Suprapubic skin (tissue), 4 donors: ENCODE results near the gene HECTD3. TPM values are rescaled to one million over a fixed set of nuclear protein-coding genes. Genes with fewer than 3 reads are reported as not detected.

Experiments used
- DNase-seq, 2 donors: peaks; one replicate each; pipeline ENCODE4 v3.0.0-alpha.2; 2019; ENCODE audit warnings: low spot score in 2 of 2
- H3K27ac ChIP-seq: fragments of 200-600 bp; sonication (generic); one replicate; pipeline ENCODE4 v1.5.1; 2019
- H3K27me3 ChIP-seq: fragments of 200-600 bp; sonication (generic); one replicate; pipeline ENCODE4 v1.5.1; 2019
- H3K36me3 ChIP-seq: fragments of 200-600 bp; sonication (generic); one replicate; pipeline ENCODE4 v1.5.1; 2019
- H3K4me1 ChIP-seq: fragments of 200-600 bp; sonication (generic); one replicate; pipeline ENCODE4 v1.5.1; 2019
- H3K4me3 ChIP-seq: fragments of 200-600 bp; sonication (generic); one replicate; pipeline ENCODE4 v1.5.1; 2019; ENCODE audit warnings: mild to moderate bottlenecking
- H3K9me3 ChIP-seq: fragments of 200-600 bp; sonication (generic); one replicate; pipeline ENCODE4 v1.5.1; 2019
- EP300 ChIP-seq: sonication (generic); formaldehyde crosslinking; IDR thresholded peaks from one replicate; pipeline ENCODE4 v1.6.1; 2017; ENCODE audit warnings: antibody characterized with exemption
- POLR2A ChIP-seq, 2 donors: fragments of 450-650 bp; IDR thresholded peaks; one replicate each; pipeline ENCODE4 v1.6.1; 2017; ENCODE audit warnings: antibody characterized with exemption in 2 of 2, mild to moderate bottlenecking in 2 of 2, moderate library complexity in 2 of 2
- POLR2AphosphoS5 ChIP-seq, 3 donors: sonication (generic); formaldehyde crosslinking; IDR thresholded peaks; one replicate each; pipeline ENCODE4 v1.6.1; 2017; ENCODE audit warnings: antibody characterized with exemption in 3 of 3
- WGBS: methylation state at CpG from one replicate; pipeline ENCODE4 v1.1.5; 2018; 5-methylcytosine and 5-hydroxymethylcytosine counted together
- total RNA-seq, 4 donors: library from RNA; depleted of rRNA; stranded (reverse); fragments of >200 nt; gene quantifications; one replicate each; pipeline ENCODE4 v1.1.0, GENCODE V29; 2016
- TF ChIP-seq, protein P1 (sequence below), 2 donors: fragments of 200-600 bp in 1 of 2; fragments of 450-650 bp in 1 of 2; sonication (generic) in 1 of 2; IDR thresholded peaks; one replicate each; pipeline ENCODE4 v1.5.1; 2016 to 2019; ENCODE audit warnings: antibody characterized with exemption in 2 of 2, mild to moderate bottlenecking in 1 of 2, moderate library complexity in 1 of 2

Gene HECTD3
- total RNA-seq, 4 donors from 2014 or later = 37.8 to 65.5 (median 56.8) TPM

DNA sequence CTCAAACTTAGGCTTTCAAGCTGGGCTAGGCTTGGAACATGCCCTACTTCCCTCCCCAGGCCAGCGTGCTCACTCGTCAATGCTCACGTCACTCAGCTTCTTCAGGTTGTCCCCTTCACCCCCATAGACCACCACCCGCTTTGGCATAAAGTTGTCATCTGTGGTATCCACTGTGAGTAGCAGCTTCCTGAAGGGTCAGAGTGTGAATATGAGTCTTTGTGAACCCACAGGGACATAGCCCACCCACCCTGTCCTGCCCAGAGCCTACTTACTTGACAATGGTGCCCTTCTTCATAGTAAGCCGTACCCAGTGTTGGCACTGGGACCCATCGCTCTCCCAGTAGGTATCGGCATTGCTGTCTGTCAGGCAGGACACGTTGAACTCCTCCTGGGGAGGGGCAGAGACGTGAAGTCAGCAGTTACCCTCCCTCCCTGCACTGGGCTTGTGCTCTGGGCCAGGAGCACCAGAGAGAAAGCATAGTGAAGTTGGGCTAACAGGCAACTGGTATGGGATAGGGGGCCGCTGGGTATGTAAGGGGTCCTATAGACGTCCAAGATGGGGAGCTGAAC lies 1.7 kb downstream of the HECTD3 start:
- WGBS = 87% methylated on average over 7 of the region's 11 CpGs
- TF ChIP-seq, protein P1, sequence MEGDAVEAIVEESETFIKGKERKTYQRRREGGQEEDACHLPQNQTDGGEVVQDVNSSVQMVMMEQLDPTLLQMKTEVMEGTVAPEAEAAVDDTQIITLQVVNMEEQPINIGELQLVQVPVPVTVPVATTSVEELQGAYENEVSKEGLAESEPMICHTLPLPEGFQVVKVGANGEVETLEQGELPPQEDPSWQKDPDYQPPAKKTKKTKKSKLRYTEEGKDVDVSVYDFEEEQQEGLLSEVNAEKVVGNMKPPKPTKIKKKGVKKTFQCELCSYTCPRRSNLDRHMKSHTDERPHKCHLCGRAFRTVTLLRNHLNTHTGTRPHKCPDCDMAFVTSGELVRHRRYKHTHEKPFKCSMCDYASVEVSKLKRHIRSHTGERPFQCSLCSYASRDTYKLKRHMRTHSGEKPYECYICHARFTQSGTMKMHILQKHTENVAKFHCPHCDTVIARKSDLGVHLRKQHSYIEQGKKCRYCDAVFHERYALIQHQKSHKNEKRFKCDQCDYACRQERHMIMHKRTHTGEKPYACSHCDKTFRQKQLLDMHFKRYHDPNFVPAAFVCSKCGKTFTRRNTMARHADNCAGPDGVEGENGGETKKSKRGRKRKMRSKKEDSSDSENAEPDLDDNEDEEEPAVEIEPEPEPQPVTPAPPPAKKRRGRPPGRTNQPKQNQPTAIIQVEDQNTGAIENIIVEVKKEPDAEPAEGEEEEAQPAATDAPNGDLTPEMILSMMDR (IDR thresholded peaks at IDR 0.05) = no peak
- TF ChIP-seq EP300 = no peak
- no peak for TF ChIP-seq POLR2AphosphoS5 (IDR thresholded peaks at IDR 0.05)
- no peak for TF ChIP-seq POLR2A (IDR thresholded peaks at IDR 0.05)
- DNase-seq = no peak
- peak overlapping the region; percentile 94 for H3K4me3 ChIP-seq
- no peak overlapping the region for H3K27ac ChIP-seq
- no peaks in the 10 kb centered on the region for H3K27me3 ChIP-seq
- H3K36me3 ChIP-seq = peaks cover 58% of the 10 kb centered on the region
- H3K9me3 ChIP-seq = no peaks in the 10 kb centered on the region
- H3K4me1 ChIP-seq = peaks cover 50% of the 10 kb centered on the region

DNA sequence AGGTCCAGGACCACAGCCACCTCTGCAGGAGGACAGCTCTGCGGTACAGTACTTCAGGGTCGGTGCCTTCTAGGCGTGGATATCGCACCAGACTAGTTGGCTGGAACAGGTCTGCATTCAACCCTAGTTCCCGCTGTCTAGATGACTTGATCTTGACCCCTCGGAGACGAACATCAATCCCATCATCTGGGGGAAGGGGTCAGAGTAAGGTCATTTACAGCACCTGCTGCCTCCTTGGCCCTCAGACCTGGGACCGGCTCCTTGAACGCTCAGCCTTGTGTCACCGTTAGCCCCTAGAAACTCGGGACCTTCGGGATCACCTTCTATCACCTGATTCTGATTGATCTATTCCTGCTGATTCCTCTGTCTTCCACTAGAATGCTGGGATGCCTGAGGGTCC lies 2.6 kb downstream of the HECTD3 start:
- peaks cover 63% of the 10 kb centered on the region for H3K36me3 ChIP-seq
- 95% methylated on average over 5 of the region's 12 CpGs for WGBS
- H3K4me1 ChIP-seq = peaks cover 42% of the 10 kb centered on the region
- H3K9me3 ChIP-seq = no peaks in the 10 kb centered on the region
- H3K27me3 ChIP-seq = no peaks in the 10 kb centered on the region
- H3K27ac ChIP-seq = no peak overlapping the region
- DNase-seq = no peak
- no peak overlapping the region for H3K4me3 ChIP-seq
- no peak for TF ChIP-seq POLR2AphosphoS5 (IDR thresholded peaks at IDR 0.05)
- TF ChIP-seq, protein P1 (IDR thresholded peaks at IDR 0.05) = no peak
- no peak for TF ChIP-seq POLR2A (IDR thresholded peaks at IDR 0.05)
- no peak for TF ChIP-seq EP300

DNA sequence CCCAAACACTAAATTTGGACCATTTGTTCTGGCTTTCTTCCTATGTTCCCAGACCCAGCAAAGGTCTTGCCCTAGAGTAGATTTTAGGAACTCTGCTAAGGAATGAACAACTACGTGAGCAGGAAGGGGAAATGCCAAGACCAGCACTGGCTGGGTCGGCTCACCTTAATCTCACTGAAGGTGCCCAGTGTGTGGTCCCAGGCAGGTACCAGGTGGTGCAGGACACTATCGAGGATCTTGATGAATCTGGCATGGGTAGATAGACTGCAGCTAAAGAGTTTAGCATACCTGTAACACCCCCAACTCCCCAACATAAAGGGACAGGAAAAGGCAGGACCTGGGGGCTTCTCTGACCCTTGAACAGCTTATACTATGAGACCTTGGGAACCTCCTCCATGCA lies 3.0 kb downstream of the HECTD3 start:
- Histone ChIP-seq H3K36me3 (peaks cover 66% of the 10 kb centered on the region), H3K4me3 (no peak overlapping the region), H3K27ac (no peak overlapping the region), H3K9me3 (no peaks in the 10 kb centered on the region), H3K4me1 (peaks cover 38% of the 10 kb centered on the region), H3K27me3 (no peaks in the 10 kb centered on the region)
- TF ChIP-seq, protein P1 (IDR thresholded peaks at IDR 0.05) = no peak
- WGBS = 85% methylated on average over 3 of the region's 3 CpGs
- DNase-seq = no peak

DNA sequence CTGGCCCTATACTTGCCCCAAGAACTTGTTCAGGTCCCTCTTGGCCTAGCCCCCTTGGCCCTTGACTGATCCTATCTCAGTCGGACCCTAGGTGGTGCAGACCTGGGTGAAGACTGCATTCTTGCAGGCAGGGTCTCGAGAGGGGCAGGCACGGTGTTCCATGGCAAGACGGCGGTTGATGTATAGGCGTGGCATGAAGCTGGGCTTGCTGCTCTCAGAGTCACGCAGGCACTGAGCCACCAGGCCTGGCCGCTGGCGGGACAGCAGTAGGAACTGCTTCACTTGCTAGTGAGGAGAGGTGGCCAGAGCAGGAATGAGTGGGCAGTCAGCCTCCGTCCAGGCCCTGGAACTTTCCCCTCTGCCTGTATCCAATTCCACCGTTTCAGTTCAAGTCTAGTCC lies 3.8 kb downstream of the HECTD3 start:
- 88% methylated on average over 11 of the region's 11 CpGs for WGBS
- peaks cover 74% of the 10 kb centered on the region for H3K36me3 ChIP-seq

DNA sequence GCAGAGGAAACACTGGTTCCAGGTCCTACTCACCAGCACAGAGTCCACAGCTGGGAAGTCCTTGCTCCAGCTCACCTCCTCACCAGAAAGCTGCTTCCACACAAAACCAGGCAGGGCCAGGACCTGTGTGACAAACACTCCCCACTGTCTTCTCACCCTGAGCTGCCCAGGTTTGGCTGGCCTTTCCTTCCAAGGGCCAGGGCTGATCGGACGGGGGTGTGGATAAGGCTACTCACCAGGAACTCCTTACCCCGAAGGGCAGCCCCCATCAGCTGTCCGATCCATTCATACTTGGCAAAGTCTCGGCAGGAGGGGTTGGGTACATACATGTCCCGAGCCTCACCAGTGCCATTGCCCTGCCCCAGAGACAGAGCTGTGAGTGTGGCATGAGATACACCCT lies 5.4 kb downstream of the HECTD3 start:
- no peak for DNase-seq
- TF ChIP-seq, protein P1 (IDR thresholded peaks at IDR 0.05) = no peak
- TF ChIP-seq EP300 (no peak), POLR2A (IDR thresholded peaks at IDR 0.05) (no peak), POLR2AphosphoS5 (IDR thresholded peaks at IDR 0.05) (no peak)
- no peak overlapping the region for H3K27ac ChIP-seq
- H3K27me3 ChIP-seq = no peaks in the 10 kb centered on the region
- H3K4me3 ChIP-seq = no peak overlapping the region
- 83% methylated on average over 6 of the region's 6 CpGs for WGBS
- peaks cover 81% of the 10 kb centered on the region for H3K36me3 ChIP-seq
- no peaks in the 10 kb centered on the region for H3K9me3 ChIP-seq
- peaks cover 26% of the 10 kb centered on the region for H3K4me1 ChIP-seq

More for the DNA sequence above, 3.8 kb downstream of the HECTD3 start:
- no peak overlapping the region for H3K27ac ChIP-seq
- no peak for TF ChIP-seq POLR2A (IDR thresholded peaks at IDR 0.05)
- TF ChIP-seq POLR2AphosphoS5 (IDR thresholded peaks at IDR 0.05) = no peak
- TF ChIP-seq, protein P1 (IDR thresholded peaks at IDR 0.05) = no peak
- TF ChIP-seq EP300 = no peak
- peaks cover 30% of the 10 kb centered on the region for H3K4me1 ChIP-seq
- H3K27me3 ChIP-seq = no peaks in the 10 kb centered on the region
- no peaks in the 10 kb centered on the region for H3K9me3 ChIP-seq
- DNase-seq = no peak
- H3K4me3 ChIP-seq = no peak overlapping the region
